Measurements from ENCODE around the gene FGF12. TPM values are rescaled to one million over a fixed set of nuclear protein-coding genes. Genes with fewer than 3 reads are reported as not detected.

FGF12 gene
- total and polyA plus RNA-seq, 11 donors = 21.8 to 420 (median 265) TPM

DNA sequence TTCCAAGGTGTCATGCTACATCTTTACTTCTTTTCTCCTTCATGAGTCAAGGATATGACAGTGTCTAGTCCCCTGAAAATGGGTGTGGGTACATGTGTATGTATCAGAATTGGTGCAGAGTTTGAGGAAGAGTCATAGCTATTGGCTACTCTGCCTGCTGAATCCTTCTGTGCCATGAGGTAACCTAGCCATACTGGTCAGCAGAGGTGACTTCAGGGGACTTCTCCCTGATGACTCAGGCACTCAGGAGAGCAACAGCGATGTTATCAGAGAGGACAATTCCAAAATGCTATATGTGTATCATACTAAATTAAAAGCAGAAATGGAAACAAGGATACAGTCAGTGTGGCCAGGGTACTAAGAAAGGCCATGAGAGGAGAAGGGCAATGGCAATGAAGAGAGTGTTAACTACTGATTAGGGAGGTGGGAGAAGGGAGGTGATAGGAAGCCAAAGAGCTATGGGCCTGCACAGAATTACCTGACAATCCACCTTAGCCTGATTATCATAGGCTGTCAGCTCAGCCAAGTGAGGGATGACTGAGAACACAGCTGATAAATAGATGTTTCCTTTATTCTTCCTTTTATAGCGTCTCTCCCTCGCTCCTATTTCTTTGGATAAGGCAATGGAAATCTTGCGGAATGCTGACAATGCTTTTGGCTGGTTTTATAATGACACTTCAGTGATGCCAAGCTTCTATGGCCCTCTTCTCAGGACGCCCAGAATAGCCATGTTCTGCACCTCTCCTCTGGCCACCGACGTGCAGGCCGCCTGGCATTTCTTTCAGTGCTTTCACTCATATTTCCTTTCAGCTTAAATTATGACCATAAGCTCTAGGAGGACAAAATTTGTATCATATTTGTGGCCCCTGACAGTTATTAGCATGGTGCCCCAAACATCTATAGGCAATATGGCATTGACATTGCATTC lies 90.6 kb downstream of the FGF12 start:
- ATAC-seq (peak; percentile 91 to 96 (median 92)), DNase-seq (peak; percentile 19 to 74 (median 49))
- WGBS, 4 donors = 39 to 58% (median 53%) methylated on average over 8 of the region's 8 CpGs
- H3K9me3 ChIP-seq = no peaks in the 10 kb centered on the region
- no peaks in the 10 kb centered on the region for H3K27me3 ChIP-seq
- TF ChIP-seq, protein P1, sequence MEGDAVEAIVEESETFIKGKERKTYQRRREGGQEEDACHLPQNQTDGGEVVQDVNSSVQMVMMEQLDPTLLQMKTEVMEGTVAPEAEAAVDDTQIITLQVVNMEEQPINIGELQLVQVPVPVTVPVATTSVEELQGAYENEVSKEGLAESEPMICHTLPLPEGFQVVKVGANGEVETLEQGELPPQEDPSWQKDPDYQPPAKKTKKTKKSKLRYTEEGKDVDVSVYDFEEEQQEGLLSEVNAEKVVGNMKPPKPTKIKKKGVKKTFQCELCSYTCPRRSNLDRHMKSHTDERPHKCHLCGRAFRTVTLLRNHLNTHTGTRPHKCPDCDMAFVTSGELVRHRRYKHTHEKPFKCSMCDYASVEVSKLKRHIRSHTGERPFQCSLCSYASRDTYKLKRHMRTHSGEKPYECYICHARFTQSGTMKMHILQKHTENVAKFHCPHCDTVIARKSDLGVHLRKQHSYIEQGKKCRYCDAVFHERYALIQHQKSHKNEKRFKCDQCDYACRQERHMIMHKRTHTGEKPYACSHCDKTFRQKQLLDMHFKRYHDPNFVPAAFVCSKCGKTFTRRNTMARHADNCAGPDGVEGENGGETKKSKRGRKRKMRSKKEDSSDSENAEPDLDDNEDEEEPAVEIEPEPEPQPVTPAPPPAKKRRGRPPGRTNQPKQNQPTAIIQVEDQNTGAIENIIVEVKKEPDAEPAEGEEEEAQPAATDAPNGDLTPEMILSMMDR (IDR thresholded peaks at IDR 0.05) = no peak
- no peak for TF ChIP-seq POLR2A (IDR thresholded peaks at IDR 0.05)
- H3K4me1 ChIP-seq = peaks cover 0 to 15% (median 2%) of the 10 kb centered on the region in 12 donors
- no peaks in the 10 kb centered on the region for H3K36me3 ChIP-seq
- intact Hi-C loops (cut with DNase I) = loop anchor here in 4 of 10 donors (1.0 to 5.0 kb wide), 6 partner anchors 18 to 90 kb away; partner anchors contain the start of gene FGF12 (in 1 of the 4)
- peak overlapping the region; percentile 75 to 95 (median 87) for H3K27ac ChIP-seq
- H3K4me3 ChIP-seq = no peak overlapping the region

DNA sequence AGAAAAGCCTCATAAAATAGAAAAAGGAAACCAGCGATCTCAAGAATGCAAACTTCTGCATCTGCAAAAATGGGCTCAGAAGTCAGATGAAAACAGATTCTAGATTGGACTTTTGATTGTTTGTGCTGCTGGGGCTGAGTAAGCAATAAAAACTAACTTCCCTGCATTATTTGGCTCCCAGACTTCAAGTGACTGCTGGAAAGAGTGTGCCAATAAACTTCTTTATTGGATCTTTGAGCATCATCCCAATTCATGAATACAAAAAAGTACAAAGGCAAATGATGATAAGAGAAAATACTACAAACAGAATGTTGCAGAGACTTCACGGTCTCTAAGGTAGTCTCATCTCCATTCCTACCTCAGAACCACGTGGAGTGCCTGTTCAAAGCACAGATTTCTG lies 97.9 kb downstream of the FGF12 start:
- Histone ChIP-seq H3K36me3 (no peaks in the 10 kb centered on the region), H3K4me3 (no peak overlapping the region), H3K27me3 (no peaks in the 10 kb centered on the region), H3K27ac (peak overlapping the region in 5 of 12 donors; percentile 6 to 25 (median 9)), H3K4me1 (peaks cover 0 to 9% (median 0%) of the 10 kb centered on the region in 12 donors), H3K9me3 (no peaks in the 10 kb centered on the region)
- no peak for TF ChIP-seq POLR2A (IDR thresholded peaks at IDR 0.05)
- TF ChIP-seq, protein P1 (IDR thresholded peaks at IDR 0.05) = no peak
- WGBS, 4 donors = 68 to 86% (median 76%) methylated on average over 3 of the region's 3 CpGs
- intact Hi-C loops (cut with DNase I) = no loop called here
- ATAC-seq = no peak
- DNase-seq = no peak

DNA sequence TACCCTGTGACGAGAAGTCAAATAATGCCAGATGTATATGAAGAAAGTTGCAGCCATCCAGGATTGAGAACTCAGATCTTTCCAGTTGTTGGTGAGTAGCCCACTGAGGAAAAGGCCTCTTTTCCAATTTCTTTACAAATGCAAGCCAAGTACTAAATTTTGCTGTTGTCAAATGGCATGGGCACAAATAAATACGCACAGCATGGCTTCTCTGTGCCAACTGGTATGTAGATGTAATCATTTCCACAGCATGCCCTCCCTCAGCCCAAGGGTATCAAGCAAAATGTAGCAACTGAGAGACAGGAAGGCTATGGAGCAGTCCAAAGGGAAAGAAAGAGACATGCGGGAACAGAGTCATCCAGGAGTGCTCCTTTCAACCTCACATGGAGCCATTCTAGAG lies 105.4 kb downstream of the FGF12 start:
- Histone ChIP-seq H3K27me3 (no peaks in the 10 kb centered on the region), H3K4me1 (peaks cover 0 to 7% (median 0%) of the 10 kb centered on the region in 12 donors), H3K9me3 (no peaks in the 10 kb centered on the region), H3K4me3 (no peak overlapping the region), H3K27ac (no peak overlapping the region), H3K36me3 (no peaks in the 10 kb centered on the region)
- WGBS, 4 donors = 89 to 92% (median 89%) methylated on average over 3 of the region's 3 CpGs
- DNase-seq (no peak), ATAC-seq (no peak)
- intact Hi-C loops (cut with DNase I) = no loop called here
- no peak for TF ChIP-seq POLR2A (IDR thresholded peaks at IDR 0.05)
- TF ChIP-seq, protein P1 (IDR thresholded peaks at IDR 0.05) = no peak

DNA sequence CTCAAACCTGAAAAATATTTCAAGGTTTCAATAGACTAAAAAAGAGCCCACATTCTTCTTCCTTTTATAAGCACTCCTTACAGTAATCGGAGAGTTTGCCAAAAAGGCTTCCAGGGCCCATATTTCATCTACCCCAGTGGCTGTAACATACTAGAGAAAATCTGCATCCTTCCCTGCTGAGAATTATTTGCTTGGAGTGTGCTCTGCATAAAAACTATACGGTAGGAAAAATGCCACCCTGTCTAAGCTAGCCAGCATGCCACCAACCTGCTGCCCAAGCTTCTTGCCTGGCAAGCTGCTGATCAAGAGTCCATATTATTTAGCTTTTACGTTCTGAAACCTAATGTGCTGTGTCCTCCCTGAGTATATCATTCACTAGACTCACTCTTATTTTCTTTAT lies 107.1 kb downstream of the FGF12 start:
- no peaks in the 10 kb centered on the region for H3K27me3 ChIP-seq
- TF ChIP-seq, protein P1 (IDR thresholded peaks at IDR 0.05) = no peak
- TF ChIP-seq POLR2A (IDR thresholded peaks at IDR 0.05) = no peak
- DNase-seq = no peak
- no peak overlapping the region for H3K27ac ChIP-seq
- intact Hi-C loops (cut with DNase I) = no loop called here
- 82 to 84% (median 83%) methylated on average over 3 of the region's 3 CpGs for WGBS, 4 donors
- no peaks in the 10 kb centered on the region for H3K9me3 ChIP-seq
- H3K4me1 ChIP-seq = peaks cover 0 to 7% (median 0%) of the 10 kb centered on the region in 12 donors
- no peak overlapping the region for H3K4me3 ChIP-seq
- no peak for ATAC-seq
- no peaks in the 10 kb centered on the region for H3K36me3 ChIP-seq
